Stimulated activated CD4-positive, alpha-beta T cell treated with anti-CD3 and anti-CD28 coated beads, TNF-alpha, amount 100 ng/mL, for 24 hours (primary cell): Measurements from ENCODE around the gene HRH2.

Experiments
- DNase-seq, 3 experiments: peaks; one replicate each; pipeline ENCODE4 v3.0.0-alpha.2; 2020; ENCODE audit warnings: low read depth in 3 of 3

The HRH2 gene

DNA sequence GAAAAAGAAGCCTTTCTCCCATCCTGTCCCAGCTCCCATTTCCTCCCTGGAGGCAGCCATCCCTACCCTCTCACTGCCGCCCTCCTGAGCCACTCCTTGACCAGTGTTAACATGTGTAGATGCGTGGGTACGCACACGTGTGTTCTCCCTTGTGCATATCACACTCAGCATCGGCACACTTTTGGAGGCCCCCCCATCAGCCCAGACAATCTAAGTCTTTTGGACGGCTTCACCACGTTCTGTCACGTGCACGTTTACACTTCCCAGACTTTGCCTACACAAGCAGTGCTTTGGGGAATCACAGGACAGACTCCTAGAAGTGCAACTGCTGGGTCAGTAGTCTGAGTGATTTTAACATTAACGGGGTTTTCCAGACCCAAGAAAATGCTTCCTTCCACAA lies 18.0 kb downstream of the HRH2 start:
- no peak for DNase-seq

DNA sequence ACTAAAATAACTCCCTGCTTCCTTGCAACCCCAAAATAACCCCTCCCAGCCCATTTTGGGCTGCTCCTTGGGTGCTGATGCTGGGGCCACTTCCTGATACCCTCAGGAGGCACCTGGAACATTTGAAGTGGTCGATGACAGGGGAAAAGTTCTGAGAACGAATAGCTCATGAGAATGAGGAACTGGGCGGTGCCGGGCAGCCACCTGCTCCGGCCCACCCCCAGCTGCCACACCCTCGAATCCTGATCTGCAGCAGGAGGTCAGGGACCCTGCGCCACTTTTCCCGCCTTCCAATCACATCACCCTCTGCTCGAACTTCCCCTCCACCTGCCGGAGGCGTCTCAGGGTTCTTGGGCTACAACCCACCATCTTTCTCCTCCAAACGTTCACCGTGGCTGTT lies 19.7 kb downstream of the HRH2 start:
- DNase-seq, result no peak

DNA sequence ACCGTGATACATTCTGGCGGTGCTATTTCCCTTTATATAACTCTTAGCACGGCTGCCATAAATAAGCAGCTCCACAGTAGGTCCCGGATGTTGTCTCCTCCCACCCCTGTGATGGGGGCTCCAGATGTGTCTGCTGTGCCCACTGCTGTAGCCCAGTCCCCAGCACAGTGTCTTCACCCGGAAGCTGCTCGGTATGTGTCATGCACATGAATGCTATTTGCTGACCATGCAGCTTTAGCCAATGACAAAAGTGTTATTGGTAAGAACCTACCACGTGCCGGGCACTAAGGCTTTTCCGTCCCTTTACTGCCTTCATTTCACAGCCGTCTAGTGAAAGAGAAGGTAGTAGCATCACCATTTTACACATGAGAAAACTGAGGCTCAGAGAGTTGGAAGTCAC lies 20.2 kb downstream of the HRH2 start:
- no peak for DNase-seq

DNA sequence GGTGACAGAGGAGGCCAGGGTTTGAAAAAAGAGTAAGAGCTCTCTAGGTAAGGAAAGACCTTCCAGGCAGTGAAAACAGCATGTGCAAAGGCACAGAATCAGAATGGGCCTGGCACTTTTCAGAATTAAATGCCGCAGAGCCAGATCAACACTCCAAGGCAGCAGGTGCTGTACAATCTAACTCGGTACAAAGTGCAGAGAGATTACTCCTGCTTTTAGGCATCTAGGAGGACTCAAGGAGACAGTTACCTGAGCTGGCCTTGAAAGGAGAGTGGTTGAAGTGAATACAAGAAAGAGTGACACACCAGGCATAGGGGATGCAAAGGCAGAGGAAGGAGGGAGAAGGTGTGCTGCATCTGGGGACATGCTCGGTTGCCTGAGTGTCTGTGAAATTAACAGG lies 21.5 kb downstream of the HRH2 start:
- no peak for DNase-seq

DNA sequence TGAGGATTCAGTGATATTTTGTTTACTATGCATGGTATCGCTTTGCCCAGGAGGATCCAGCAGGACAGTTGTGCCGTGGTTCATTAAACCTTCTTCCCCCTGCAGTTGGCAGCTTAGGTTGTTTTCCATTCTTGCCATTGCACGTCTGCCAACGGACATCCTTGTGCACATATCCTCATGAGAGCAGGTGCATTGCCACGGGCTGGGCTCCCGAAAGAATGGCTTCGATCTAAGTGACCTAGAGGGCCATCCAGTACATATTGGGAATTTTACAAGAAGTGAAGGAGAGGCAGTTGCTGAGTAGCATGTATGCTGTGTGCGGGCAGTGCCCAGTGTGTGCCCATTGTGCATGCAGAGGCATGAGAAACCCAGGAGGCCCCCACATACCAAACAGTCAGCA lies 22.1 kb downstream of the HRH2 start:
- no peak for DNase-seq

DNA sequence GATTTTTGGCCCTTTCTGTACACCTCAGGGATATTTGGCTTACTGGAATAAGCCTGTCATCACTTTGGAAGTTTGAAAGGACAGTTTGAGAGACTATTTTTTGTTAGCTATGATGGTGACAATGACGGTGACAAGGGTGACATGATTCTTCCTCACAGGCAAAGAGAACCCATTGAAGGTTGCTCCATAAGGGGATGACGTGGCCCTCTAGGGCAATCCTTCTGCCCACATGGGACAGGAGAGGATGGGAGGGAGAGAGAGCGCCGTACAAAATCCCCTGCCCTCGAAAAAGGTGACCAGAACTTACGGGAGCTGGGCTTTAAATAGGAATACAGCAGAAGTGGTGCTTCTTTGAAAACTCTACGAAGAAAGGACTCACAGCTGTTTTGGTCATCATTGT lies 22.6 kb downstream of the HRH2 start:
- DNase-seq, result no peak

DNA sequence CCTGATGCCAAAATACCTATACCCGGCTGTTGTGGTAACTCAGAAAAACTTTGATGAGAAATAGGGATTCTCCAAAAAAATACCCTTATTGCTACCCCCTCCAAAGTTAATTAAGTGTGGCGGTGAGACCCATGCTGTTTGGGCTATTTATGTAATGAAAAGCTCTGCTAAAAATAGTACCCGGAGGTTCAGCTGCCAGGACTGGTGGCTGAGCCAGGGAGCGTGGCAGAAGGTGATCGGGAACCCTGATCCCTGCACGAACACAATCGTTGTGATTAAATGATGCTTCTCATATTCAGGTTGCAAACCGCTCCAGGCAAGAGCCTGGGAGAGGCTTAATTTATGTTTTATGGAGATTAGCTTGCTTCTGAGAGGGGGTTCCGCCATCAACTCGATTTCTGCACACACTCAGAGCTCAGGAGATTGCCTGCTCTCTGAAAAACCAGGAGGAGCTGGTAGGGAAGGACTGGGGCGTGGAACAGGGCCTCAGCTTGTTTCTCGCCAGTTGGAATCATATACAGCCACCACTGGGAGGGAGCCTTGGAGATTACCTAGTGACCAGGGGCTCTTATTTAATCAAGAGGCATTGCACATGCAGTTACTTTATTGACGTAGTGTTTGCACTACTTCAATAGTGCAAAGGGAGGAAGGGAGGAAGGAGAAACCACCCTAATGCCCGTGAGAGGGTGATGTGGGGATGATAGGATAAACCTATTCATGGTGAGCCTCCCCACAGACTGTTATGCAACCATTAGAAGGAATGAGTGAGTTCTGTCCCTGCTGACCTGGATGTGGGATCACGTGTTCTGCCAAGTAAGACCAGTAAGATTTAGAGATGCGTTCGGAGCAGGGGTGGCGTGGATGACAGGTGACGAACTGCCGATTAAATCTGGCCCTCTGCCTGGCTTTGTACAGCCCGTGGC lies 23.4 kb downstream of the HRH2 start:
- DNase-seq, result no peak

DNA sequence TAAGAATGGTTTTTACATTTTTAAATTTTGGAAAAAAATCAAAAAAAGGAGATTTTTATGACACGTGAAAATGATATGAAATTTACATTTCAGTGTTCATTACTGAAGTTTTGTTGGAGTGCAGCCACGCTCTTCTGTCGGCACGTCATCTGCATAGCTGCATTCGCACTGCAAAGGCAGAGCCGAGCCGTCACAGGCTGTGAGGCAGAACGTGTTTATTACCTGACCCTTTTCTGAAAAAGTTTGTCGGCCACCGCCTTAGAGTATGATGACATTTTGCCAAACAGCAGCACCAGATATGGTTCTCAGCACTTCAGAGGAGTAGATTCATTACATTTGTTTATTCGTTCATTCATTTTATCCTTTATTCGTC lies 24.1 kb downstream of the HRH2 start:
- no peak for DNase-seq

DNA sequence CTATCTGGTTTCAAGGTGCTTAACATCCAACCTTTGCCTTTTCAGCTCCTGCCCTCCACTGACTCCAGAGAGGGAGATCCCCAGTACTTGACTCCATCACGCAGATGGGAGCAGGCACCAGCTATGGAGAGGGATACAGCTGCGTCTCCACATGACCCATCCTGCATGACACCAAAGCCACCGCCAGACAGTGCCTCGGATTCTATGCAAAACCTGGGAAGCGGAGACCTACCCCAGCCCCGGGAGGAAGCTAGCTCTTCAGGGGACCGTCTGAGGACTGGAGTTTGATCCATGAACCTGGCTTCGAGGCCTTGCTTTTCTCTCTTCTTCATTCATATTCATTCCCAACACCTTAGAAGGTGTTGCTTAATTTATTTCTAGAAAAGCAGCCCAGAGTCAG lies 24.8 kb downstream of the HRH2 start:
- DNase-seq, result no peak

DNA sequence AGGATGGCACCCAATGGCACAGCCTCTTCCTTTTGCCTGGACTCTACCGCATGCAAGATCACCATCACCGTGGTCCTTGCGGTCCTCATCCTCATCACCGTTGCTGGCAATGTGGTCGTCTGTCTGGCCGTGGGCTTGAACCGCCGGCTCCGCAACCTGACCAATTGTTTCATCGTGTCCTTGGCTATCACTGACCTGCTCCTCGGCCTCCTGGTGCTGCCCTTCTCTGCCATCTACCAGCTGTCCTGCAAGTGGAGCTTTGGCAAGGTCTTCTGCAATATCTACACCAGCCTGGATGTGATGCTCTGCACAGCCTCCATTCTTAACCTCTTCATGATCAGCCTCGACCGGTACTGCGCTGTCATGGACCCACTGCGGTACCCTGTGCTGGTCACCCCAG lies 25.4 kb downstream of the HRH2 start:
- no peak for DNase-seq

DNA sequence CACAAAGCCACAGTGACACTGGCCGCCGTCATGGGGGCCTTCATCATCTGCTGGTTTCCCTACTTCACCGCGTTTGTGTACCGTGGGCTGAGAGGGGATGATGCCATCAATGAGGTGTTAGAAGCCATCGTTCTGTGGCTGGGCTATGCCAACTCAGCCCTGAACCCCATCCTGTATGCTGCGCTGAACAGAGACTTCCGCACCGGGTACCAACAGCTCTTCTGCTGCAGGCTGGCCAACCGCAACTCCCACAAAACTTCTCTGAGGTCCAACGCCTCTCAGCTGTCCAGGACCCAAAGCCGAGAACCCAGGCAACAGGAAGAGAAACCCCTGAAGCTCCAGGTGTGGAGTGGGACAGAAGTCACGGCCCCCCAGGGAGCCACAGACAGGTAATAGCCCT lies 26.1 kb downstream of the HRH2 start:
- no peak for DNase-seq

DNA sequence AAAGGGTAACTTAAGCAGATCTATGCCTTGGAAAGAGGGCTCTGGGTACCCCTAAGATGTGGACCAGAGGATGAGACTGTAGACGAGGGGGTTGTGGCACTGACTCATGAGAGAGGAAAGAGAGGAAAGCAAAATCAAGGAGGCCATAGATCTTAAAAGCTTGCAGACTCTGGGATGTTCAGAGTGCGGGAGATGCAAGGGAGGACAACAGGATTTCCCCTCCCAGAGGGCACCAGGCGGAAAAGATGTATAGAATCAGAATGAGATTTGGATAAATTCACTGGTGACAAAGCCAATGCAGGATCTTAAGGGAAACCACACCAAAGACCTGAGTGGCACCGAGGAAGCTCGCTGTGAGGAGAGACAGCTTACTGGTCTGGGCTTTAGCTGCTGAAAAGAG lies 27.1 kb downstream of the HRH2 start:
- DNase-seq, result no peak

DNA sequence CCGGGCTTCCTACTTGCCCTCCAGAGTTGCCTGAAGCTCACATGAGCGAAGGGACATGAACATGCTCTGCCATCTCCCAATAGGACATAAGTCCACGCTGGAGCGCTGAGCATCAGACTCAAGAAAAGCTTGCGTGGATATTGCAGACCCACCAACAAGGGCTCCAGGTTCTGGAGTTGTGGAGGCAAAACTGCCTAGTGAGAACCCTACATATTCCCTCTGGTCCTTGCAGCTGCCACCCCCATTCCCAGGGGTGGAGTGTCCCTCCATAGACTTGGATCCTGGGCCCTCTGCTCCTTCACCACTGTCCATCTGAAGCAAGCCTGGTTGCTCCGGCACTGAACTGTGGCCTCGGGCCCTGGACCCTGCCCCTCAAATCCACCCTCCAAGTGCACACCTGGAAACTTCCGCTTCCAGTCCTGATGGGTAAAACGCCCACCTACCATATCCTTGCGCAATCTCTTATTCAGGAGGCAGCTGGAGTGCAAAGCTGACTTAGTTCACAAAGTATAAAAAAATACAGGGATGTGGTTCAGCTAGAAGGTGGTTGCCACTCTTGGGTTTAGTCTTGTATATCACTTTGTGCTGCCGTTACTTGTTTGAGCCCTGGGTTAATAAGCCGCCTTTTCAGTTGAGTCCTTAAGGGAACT lies 28.0 kb downstream of the HRH2 start:
- DNase-seq, result no peak

DNA sequence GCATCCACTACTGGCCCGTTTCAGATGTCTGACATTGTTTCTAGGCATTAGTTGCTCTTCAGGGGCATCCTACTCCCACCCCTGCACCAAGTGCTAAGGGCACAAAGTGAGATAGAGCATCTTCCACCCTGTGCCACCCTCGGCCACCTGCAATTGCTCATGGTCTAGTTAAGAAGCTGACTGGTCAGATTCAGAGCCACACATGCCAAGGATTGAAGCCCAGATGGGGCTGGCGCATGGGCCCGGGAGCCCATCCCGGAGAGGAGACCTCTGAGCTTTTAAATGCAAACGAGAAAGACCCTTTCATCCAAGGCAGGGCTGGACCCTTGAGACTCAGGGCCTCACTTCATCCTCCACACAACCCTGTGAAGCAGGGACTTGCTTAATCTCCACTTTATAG lies 28.5 kb downstream of the HRH2 start:
- no peak for DNase-seq

DNA sequence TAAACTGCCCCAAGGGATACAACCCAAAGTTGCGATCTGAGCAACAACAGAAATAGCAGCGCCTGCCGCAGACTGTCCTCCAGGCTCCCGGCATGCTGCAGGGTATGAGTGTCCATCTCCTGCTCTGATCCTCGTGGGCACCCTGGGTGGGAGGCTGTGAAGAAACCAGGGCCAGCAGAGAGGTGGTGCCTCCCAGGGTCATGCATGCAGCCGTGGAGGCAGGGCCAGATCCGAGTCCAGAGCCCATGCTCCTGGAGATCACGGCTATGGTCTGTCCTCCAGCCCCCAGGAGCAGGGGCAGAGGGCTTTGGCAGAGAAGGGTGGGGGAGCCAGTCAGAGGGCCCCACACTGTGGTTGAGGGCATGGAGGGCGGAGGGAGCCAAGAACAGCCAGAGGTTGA lies 29.0 kb downstream of the HRH2 start:
- no peak for DNase-seq

DNA sequence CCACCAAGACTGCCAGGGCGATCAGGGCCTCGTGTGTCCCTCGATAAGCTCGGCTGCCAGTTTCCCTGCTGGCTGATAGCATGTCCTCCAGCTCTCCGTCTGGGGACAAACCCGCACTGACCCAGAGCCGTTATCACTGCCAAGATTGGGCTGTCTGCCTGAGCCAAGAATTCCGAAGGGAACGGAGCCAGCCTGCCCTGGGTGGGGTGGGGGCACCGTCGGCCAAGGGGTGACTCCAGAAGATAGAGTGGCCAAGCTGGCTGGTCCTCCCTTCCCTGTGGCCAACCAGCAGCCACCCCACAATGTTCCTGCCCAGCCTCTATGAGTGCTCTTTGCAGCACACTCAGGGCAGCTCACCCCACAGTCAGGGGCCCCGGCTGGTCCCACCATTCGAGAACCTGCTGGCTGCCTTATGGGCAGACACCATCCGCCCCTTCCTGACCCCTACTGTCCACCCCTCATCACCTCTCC lies 29.4 kb downstream of the HRH2 start:
- DNase-seq, result no peak

DNA sequence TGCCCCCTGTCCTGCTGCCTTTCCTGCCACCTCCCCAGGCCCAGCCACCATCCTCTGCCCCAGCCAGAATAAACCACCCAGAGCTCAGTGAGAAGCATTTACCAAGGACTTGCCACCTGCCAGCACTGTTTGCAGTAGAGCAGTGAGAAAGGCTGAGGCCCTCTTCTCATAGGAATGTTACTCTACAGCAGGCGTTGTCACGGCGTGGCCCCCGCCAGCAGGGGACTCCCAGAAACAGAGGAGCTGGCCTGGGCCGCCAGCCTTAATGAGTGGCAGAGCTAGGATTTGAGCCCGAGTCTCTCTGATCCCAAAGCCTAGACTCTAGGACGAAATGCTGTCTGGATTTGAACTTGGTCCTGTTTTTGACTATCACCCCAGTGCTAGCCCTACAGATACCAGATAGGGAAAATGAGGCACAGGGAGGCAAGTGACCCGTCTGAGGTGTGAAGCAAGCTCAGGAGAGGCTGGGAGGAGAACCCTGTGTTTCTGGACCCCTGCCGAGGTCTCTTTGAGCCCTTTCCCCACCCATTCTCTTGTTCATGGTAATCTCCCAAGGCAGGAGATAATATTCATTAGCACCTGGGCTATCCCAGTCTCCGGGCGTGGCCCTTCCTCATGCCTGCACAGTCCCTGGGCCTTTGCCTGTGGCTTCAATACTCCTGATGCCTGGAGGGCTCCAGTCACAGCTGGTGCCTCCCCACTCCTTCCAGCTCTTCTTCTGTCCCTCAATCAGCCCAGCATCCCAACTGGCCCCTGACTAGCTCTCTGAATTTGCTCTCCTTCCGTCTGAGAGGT lies 30.7 kb downstream of the HRH2 start:
- DNase-seq, result no peak

DNA sequence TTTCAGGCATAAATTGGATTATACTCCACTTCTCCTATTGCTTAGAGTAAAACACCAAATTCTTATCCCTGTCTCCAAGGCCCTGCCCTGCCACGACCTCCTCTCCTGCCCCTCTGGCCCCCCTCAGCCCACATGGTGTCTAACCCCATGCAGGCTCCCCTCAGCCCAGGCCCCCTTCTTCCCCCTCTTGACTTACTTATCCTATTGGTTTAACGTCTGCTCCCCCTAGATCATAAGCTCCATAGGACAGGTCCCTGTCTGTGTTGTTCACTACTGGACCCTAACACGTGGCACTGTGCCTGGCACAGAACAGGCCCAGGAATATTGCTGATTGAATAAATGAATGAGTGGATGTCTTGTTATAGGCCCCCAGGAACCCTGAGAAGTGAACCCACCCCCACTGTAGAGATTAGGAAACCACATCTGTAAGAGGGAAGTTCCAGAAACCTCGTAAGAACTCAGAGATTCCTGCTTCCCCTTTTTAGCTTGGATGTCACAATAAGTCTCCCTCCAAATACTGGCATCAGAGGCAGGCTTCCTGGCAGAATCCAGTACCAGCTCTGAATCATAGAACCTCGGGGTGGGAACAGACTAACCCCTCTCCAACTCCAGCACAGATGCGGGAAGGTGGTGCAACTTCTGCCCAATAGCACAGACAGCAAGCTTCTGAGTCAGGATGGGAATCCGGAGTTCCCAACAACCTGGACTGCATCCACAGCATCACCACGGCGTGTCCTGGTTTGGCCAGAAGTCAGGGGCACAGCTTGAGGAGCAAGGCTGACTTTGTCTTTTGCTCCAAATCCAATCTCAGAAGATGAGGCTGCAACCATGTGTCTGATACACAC lies 31.5 kb downstream of the HRH2 start:
- DNase-seq, result no peak

DNA sequence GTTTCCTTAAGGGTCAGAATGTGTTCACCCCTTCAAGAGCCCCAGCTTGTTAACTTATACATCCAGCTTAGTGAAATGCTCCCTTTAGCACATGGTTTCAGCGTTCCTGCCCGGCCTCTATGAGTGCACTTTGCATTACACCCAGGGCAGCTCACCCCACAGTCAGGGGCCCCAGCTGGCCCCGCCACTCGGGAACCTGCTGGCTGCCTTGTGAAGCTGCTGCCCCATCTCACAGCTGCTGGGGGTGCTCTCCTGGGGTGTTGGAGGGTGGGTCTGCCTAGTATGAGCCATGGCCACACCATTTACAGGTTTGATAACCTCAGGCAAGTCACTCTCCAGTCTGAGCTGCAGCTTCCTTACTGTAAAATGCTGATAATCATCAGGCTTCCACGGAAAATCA lies 32.2 kb downstream of the HRH2 start:
- no peak for DNase-seq

DNA sequence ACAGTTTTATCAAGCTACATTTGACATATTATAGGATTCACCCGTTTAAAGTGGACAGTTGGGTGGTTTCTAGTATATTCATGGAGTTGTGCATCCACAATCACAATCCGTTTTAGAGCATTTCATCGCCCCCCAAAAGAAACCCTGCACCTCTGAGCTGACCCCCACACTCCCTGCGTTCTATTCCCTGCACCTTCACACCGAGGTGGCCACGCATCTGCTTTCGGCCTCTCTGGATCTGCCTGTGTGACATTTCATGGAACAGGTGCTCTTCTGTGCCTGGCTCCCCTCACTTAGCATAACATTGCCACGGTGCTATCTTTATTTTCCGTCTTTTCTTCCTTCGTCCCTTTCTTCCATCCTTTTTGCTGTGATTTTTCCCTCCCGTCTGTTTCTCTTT lies 32.7 kb downstream of the HRH2 start:
- no peak for DNase-seq

DNA sequence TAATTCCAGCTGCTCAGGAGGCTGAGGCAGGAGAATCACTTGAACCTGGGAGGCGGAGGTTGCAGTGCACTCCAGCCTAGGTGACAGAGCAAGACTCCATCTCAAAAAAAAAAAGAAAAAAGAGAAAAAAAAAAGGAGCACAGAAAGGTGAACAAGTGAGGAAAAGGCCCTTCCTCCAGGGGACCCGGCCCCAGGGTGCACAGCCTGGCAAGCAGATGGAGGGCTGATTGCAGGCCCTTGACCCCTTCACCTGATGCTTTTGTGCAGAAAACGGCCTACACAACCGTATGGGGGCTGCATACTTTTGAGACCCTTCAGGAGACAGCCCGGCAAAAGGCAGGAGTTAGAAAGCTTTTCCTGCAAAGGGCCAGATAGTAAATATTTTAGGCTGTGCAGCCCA lies 33.9 kb downstream of the HRH2 start:
- DNase-seq, result no peak
